Muscle layer of colon (tissue), 2 donors: Measurements from ENCODE around the gene MYRFL.

Experiments
- H3K27ac ChIP-seq: one replicate; pipeline ENCODE4 v1.7.0; 2013; ENCODE audit warnings: low read depth, mild to moderate bottlenecking, low read length, moderate library complexity
- H3K27me3 ChIP-seq, 2 donors: one replicate each; pipeline ENCODE4 v1.7.0; 2013; ENCODE audit warnings: low read length in 2 of 2, mild to moderate bottlenecking in 2 of 2; ENCODE audit not compliant: insufficient read depth in 2 of 2, control insufficient read depth in 1 of 2
- H3K36me3 ChIP-seq: one replicate; pipeline ENCODE4 v1.7.0; 2013; ENCODE audit warnings: mild to moderate bottlenecking, low read length; ENCODE audit not compliant: insufficient read depth
- H3K4me1 ChIP-seq: one replicate; pipeline ENCODE4 v1.7.0; 2013; ENCODE audit warnings: mild to moderate bottlenecking, low read length; ENCODE audit not compliant: insufficient read depth
- H3K4me3 ChIP-seq, 2 donors: one replicate each; pipeline ENCODE4 v1.7.0; 2013; ENCODE audit warnings: low read length in 2 of 2, low read depth in 1 of 2, mild to moderate bottlenecking in 1 of 2, moderate library complexity in 1 of 2
- H3K9ac ChIP-seq: one replicate; pipeline ENCODE4 v1.7.0; 2013; ENCODE audit warnings: low read length
- H3K9me3 ChIP-seq: one replicate; pipeline ENCODE4 v1.7.0; 2013; ENCODE audit warnings: mild to moderate bottlenecking, low read length
- donor health status: abdominal sarcoma.
- donor health status: Adenocarcinoma of cecum.

The MYRFL gene

DNA sequence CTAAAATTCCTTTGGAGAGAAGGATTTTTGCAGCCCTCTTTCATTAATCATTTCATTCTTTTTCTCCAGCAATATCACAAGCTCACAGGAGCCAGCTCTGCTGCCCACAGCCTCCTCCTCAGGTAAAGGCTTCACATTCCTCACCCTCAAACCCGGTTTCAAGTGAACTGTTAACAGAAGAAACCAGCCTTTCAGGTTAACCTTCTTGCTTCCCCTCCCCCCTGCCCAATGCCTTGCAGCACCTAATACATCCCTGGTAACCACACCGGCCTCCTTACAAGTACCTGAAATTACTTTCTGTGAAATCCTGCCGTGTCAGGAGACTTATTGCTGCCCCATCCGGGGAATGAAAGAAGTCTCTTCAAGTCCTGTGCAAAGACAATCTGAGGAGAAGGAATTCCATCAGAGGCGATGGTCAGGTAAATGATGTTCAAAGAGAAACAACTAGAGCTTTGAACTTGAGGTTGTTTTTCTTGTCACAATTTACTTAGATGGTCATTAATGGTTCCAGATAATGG, 111.2 kb downstream of the MYRFL start:
- Histone ChIP-seq H3K9me3 (no peaks in the 10 kb centered on the region), H3K4me3 (no peak overlapping the region), H3K36me3 (no peaks in the 10 kb centered on the region), H3K9ac (no peak overlapping the region), H3K27me3 (no peaks in the 10 kb centered on the region), H3K4me1 (no peaks in the 10 kb centered on the region), H3K27ac (no peak overlapping the region)

DNA sequence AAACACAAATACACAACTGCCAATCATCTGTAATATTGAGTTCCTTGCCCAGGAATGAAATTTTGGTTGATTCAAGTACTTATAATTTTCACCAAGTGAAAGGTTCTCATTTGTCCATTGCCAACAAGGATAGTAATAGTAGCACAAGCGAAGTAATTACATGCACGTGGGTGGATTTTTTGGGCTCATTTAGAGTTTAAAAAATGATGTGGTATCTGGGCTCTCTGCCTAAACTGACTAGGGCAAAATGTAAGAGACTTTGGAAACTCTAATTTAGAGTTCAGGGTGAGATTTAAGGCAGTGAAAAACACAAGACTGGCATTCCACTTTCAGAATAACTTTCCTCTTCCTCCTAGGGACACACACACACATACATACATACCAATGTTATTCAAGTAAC, 111.7 kb downstream of the MYRFL start:
- Histone ChIP-seq H3K9me3 (no peaks in the 10 kb centered on the region), H3K9ac (no peak overlapping the region), H3K27ac (no peak overlapping the region), H3K4me1 (no peaks in the 10 kb centered on the region), H3K27me3 (no peaks in the 10 kb centered on the region), H3K36me3 (no peaks in the 10 kb centered on the region), H3K4me3 (no peak overlapping the region)

- Histone ChIP-seq H3K9ac (no peak overlapping the region), H3K27me3 (no peaks in the 10 kb centered on the region), H3K4me3 (no peak overlapping the region), H3K27ac (no peak overlapping the region), H3K36me3 (no peaks in the 10 kb centered on the region), H3K9me3 (no peaks in the 10 kb centered on the region), H3K4me1 (no peaks in the 10 kb centered on the region)
Measured at GRCh38 chr12:69947123-69947522, 122.1 kb downstream of the MYRFL start.

GRCh38 chr12:69947897-69948296, 122.9 kb downstream of the MYRFL start:
- H3K36me3 ChIP-seq = no peaks in the 10 kb centered on the region
- H3K27ac ChIP-seq = no peak overlapping the region
- H3K9me3 ChIP-seq = no peaks in the 10 kb centered on the region
- no peaks in the 10 kb centered on the region for H3K27me3 ChIP-seq
- no peak overlapping the region for H3K9ac ChIP-seq
- H3K4me3 ChIP-seq = no peak overlapping the region
- H3K4me1 ChIP-seq = no peaks in the 10 kb centered on the region

DNA sequence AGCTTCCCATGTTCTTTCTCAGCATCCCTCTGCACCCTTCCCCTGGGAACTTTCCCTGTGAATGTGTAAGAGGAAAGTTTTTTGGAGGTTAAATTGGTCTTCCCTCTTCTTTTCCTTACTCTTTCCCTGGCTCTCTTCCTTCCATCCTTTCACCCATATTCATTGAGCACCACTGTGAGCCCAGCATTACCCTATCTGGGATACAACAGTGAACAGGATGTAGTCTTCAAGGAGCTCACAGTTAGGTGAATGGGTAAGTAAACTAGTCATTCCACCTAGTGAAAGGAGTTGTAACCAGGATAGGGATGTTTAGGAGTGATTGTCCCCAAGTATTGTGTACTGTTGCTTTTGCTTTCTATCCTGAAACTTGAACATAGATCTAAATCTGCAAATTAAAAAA, 123.8 kb downstream of the MYRFL start:
- no peak overlapping the region for H3K9ac ChIP-seq

DNA sequence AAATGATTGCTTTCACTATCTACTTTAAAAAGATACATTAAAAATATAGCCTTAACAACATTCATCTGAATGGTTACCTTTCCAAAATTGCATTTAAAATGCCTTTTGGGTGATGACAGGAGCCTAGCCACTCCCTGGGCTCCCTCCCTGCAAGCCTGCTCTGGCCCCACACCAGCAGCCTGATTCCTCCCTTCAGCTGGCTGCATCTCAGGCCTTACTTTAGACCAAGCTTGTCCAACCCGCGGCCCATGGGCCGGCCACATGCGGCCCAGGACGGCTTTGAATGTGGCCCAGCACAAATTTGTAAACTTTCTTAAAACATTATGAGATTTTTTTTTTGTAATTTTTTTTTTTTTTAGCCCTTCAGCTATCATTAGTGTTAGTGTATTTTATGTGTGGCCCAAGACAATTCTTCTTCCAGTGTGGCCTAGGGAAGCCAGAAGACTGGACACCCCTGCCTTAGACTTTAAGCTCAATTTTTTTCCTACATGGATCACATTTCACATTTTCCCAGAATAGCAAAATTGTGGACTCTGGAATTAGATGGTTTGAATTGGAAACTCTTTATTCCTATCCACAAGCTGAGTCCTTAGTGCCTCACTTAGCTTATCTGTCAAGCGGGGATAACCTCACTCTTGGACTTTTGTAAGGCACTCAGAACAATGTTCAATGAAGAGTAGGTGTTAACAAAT, 124.4 kb downstream of the MYRFL start:
- H3K4me3 ChIP-seq = no peak overlapping the region
- no peaks in the 10 kb centered on the region for H3K36me3 ChIP-seq
- H3K9ac ChIP-seq = no peak overlapping the region
- no peaks in the 10 kb centered on the region for H3K4me1 ChIP-seq
- no peaks in the 10 kb centered on the region for H3K27me3 ChIP-seq
- no peaks in the 10 kb centered on the region for H3K9me3 ChIP-seq
- H3K27ac ChIP-seq = no peak overlapping the region

More for the DNA sequence above, 123.8 kb downstream of the MYRFL start:
- Histone ChIP-seq H3K4me3 (no peak overlapping the region), H3K36me3 (no peaks in the 10 kb centered on the region), H3K4me1 (no peaks in the 10 kb centered on the region), H3K9me3 (no peaks in the 10 kb centered on the region), H3K27me3 (no peaks in the 10 kb centered on the region), H3K27ac (no peak overlapping the region)

- Histone ChIP-seq H3K9ac (no peak overlapping the region), H3K27ac (no peak overlapping the region), H3K27me3 (no peaks in the 10 kb centered on the region), H3K9me3 (no peaks in the 10 kb centered on the region), H3K4me3 (no peak overlapping the region), H3K4me1 (no peaks in the 10 kb centered on the region), H3K36me3 (no peaks in the 10 kb centered on the region)
Measured at GRCh38 chr12:69951108-69951507, 126.1 kb downstream of the MYRFL start.

DNA sequence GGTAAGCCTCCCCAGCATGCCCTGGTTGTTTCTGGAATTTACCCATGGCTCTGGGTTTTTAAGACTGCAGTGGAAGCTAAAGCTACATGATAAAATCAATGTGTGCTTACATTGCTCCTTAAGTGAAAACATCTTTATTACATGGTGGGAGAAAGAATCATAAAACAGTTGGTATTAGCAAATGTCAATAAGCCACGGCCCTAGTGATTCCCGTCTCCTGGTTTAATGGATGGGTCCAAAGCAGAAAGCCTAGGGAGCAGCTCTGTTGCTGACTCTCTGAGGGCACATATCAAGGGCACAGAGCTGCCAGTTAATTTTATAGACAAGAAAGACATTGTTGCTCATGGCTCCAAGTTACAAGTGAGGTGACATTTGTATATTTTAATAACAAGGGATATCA, 127.9 kb downstream of the MYRFL start:
- Histone ChIP-seq H3K36me3 (no peaks in the 10 kb centered on the region), H3K27ac (no peak overlapping the region), H3K4me3 (no peak overlapping the region), H3K9me3 (no peaks in the 10 kb centered on the region), H3K4me1 (no peaks in the 10 kb centered on the region), H3K27me3 (no peaks in the 10 kb centered on the region), H3K9ac (no peak overlapping the region)

GRCh38 chr12:69961246-69961645, 136.2 kb downstream of the MYRFL start:
- Histone ChIP-seq H3K36me3 (no peaks in the 10 kb centered on the region), H3K4me3 (no peak overlapping the region), H3K27me3 (no peaks in the 10 kb centered on the region), H3K27ac (no peak overlapping the region), H3K9ac (no peak overlapping the region), H3K9me3 (no peaks in the 10 kb centered on the region), H3K4me1 (no peaks in the 10 kb centered on the region)

- Histone ChIP-seq H3K4me3 (no peak overlapping the region), H3K27me3 (no peaks in the 10 kb centered on the region), H3K36me3 (no peaks in the 10 kb centered on the region), H3K4me1 (peaks cover 5% of the 10 kb centered on the region), H3K27ac (no peak overlapping the region), H3K9me3 (no peaks in the 10 kb centered on the region), H3K9ac (no peak overlapping the region)
Measured at GRCh38 chr12:69966409-69966808, 141.4 kb downstream of the MYRFL start.

GRCh38 chr12:69966839-69967238, 141.8 kb downstream of the MYRFL start:
- H3K4me1 ChIP-seq = peaks cover 5% of the 10 kb centered on the region
- H3K9ac ChIP-seq = no peak overlapping the region
- no peaks in the 10 kb centered on the region for H3K36me3 ChIP-seq
- no peaks in the 10 kb centered on the region for H3K9me3 ChIP-seq
- no peaks in the 10 kb centered on the region for H3K27me3 ChIP-seq
- H3K4me3 ChIP-seq = no peak overlapping the region
- no peak overlapping the region for H3K27ac ChIP-seq

DNA sequence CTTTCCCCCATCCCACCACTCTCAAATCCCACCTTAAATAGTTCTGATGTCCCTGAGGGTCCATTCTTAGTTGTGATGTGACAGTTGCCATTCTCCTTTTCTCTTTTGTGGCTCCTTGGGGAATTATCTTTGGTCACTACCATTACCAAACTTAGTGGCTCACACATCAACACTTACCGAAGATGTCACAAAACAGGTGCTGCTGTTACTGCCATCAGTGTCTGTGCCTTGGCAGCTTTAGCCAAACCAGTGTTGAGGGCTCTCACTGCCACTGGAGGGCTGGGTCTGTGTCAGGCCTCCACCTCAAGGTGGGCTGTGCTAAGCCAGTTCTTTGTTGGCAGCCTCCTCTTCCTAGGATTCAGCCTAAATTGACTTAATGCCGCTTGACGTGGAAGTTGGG, 144.0 kb downstream of the MYRFL start:
- no peaks in the 10 kb centered on the region for H3K27me3 ChIP-seq
- no peaks in the 10 kb centered on the region for H3K36me3 ChIP-seq
- peaks cover 5% of the 10 kb centered on the region for H3K4me1 ChIP-seq
- no peaks in the 10 kb centered on the region for H3K9me3 ChIP-seq
- no peak overlapping the region for H3K9ac ChIP-seq
- H3K4me3 ChIP-seq = no peak overlapping the region
- no peak overlapping the region for H3K27ac ChIP-seq
